Stomach (tissue), 9 donors: Measurements from ENCODE around the gene WNT3A. TPM values are rescaled to one million over a fixed set of nuclear protein-coding genes. Genes with fewer than 3 reads are reported as not detected.
A peak's percentile ranks its signal among the peaks of the same experiment; 100 is the strongest.

Source experiments
- DNase-seq, 2 donors: peaks; one replicate each; pipeline versions ENCODE4 v3.0.0 to v3.0.0-alpha.2; 2013 to 2019
- H3K27ac ChIP-seq, 5 donors: fragments of 200-600 bp in 4 of 5; sonication (generic) in 4 of 5; one replicate each; pipeline ENCODE4 v1.5.1; 2013 to 2019; ENCODE audit warnings: mild to moderate bottlenecking in 1 of 5, moderate library complexity in 1 of 5
- H3K27me3 ChIP-seq, 3 donors: fragments of 200-600 bp; sonication (generic); one replicate each; pipeline ENCODE4 v1.5.1; 2017 to 2019; ENCODE audit warnings: mixed run types in 1 of 3
- H3K36me3 ChIP-seq, 4 donors: fragments of 200-600 bp; sonication (generic); 1 replicate in 3 of 4; 2 replicates in 1 of 4; pipeline ENCODE4 v1.5.1; 2016 to 2019
- H3K4me1 ChIP-seq, 4 donors: fragments of 200-600 bp; sonication (generic); one replicate each; pipeline ENCODE4 v1.5.1; 2016 to 2019
- H3K4me3 ChIP-seq, 4 donors: fragments of 200-600 bp; sonication (generic) in 3 of 4; one replicate each; pipeline ENCODE4 v1.5.1; 2016 to 2019; ENCODE audit warnings: mild to moderate bottlenecking in 1 of 4
- H3K9me3 ChIP-seq, 4 donors: fragments of 200-600 bp; sonication (generic); one replicate each; pipeline ENCODE4 v1.5.1; 2016 to 2019
- EP300 ChIP-seq: sonication (generic); formaldehyde crosslinking; IDR thresholded peaks from one replicate; pipeline ENCODE4 v1.6.1; 2017; ENCODE audit warnings: antibody characterized with exemption
- POLR2A ChIP-seq, 4 donors: fragments of 450-650 bp; IDR thresholded peaks; one replicate each; pipeline ENCODE4 v1.6.1; 2016; ENCODE audit warnings: antibody characterized with exemption in 4 of 4, control low read depth in 2 of 4, mild to moderate bottlenecking in 1 of 4, moderate library complexity in 1 of 4
- POLR2AphosphoS5 ChIP-seq, 3 donors: sonication (generic); formaldehyde crosslinking; IDR thresholded peaks; one replicate each; pipeline ENCODE4 v1.6.1; 2016; ENCODE audit warnings: antibody characterized with exemption in 3 of 3
- WGBS, 5 donors: extraction: QIAGEN DNeasy Blood & Tissue Kit in 3 of 5; methylation state at CpG; one replicate each; pipeline versions ENCODE4 v1.1.5 to v1.1.7; 2013 to 2018; 5-methylcytosine and 5-hydroxymethylcytosine counted together
- intact Hi-C: fragments of 100-400 bp; cut with DNase I; formaldehyde crosslinking; loops from one replicate; pipeline ENCODE4 v1.15.1; 2023; ENCODE audit warnings: low total_unique reads
- polyA plus RNA-seq, 3 donors: library from polyadenylated mRNA; stranded (reverse); fragments of 200-250 nt; gene quantifications; one replicate each; pipeline ENCODE4 v1.2.3, GENCODE V29; 2013
- total RNA-seq, 5 donors: library from RNA; depleted of rRNA; stranded (reverse); fragments of >200 nt; gene quantifications; one replicate each; pipeline versions ENCODE4 v1.1.0 to v1.2.3, GENCODE V29; 2014 to 2016
- TF ChIP-seq, protein P1 (sequence below), 7 experiments: fragments of 450-650 bp in 4 of 7; fragments of 200-600 bp in 3 of 7; sonication (generic) in 3 of 7; IDR thresholded peaks; one replicate each; pipeline ENCODE4 v1.5.1; 2016 to 2019; ENCODE audit warnings: antibody characterized with exemption in 7 of 7, control low read depth in 2 of 7, mild to moderate bottlenecking in 1 of 7
- donor health status: healthy with polysubstance abuse.
- donor health status: Bipolar disorder and iron deficiency.
- donor health status: healthy.

Gene WNT3A
- total and polyA plus RNA-seq, 8 donors, result 0.31 to 0.90 TPM; not detected in 6

DNA sequence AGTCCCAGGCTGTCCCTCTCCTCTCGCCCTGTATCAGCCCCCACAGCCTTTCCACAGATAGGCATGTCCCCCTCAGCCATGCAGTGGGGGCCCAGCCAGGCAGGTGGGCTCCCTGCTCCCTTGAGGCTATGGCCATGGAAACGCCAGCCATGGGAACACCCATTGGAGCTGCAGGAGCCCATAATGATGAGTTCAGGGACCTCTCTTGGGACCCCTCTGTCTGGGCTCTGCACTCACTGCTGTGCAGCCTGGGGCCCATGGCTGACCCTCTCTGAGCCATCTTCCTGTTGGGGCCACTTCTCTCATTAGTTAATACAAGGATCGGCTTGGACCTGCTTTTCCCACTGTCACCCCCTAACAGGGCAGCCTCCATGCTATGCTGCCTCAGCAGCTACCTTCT, 33.2 kb downstream of the WNT3A start:
- H3K4me3 ChIP-seq, result no peak overlapping the region
- peak in 1 of 2 donors; percentile 9 for DNase-seq
- no peak overlapping the region for H3K27ac ChIP-seq
- WGBS, 5 donors, result 73 to 87% (median 77%) methylated on average over 1 to 3 of the region's 3 CpGs
- TF ChIP-seq EP300 (no peak), POLR2AphosphoS5 (IDR thresholded peaks at IDR 0.05) (no peak)
- no peaks in the 10 kb centered on the region for H3K9me3 ChIP-seq
- peaks cover 0 to 63% (median 36%) of the 10 kb centered on the region in 3 donors for H3K27me3 ChIP-seq
- no peaks in the 10 kb centered on the region for H3K36me3 ChIP-seq
- intact Hi-C loops, result no loop called here
- peaks cover 12 to 25% (median 15%) of the 10 kb centered on the region in 4 donors for H3K4me1 ChIP-seq

DNA sequence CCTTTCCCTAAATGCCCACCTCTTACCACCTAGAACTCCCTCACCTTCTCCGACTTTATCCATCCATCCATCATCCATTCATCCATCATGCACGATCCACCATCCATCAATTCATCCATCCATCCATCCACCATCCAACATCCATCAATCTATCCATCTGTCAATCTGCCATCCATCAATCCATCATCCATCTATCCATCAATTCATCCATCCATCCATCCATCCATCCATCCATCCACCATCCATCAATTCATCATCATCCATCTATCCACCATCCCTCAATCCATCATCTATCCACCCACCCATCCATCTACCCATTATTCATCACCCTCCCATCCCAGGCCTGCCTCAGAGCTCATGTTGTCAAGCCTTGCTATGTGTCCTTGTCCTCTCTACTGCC, 34.5 kb downstream of the WNT3A start:
- no peak for DNase-seq
- intact Hi-C loops, result no loop called here
- no peaks in the 10 kb centered on the region for H3K9me3 ChIP-seq
- no peak overlapping the region for H3K4me3 ChIP-seq
- peaks cover 0 to 51% (median 36%) of the 10 kb centered on the region in 3 donors for H3K27me3 ChIP-seq
- WGBS, 5 donors, result 58 to 91% (median 81%) methylated on average over 2 of the region's 2 CpGs
- no peak overlapping the region for H3K27ac ChIP-seq
- H3K4me1 ChIP-seq, result peaks cover 12 to 36% (median 21%) of the 10 kb centered on the region in 4 donors
- no peaks in the 10 kb centered on the region for H3K36me3 ChIP-seq
- no peak for TF ChIP-seq POLR2AphosphoS5 (IDR thresholded peaks at IDR 0.05)
- TF ChIP-seq POLR2A (IDR thresholded peaks at IDR 0.05), result no peak
- TF ChIP-seq, protein P1, sequence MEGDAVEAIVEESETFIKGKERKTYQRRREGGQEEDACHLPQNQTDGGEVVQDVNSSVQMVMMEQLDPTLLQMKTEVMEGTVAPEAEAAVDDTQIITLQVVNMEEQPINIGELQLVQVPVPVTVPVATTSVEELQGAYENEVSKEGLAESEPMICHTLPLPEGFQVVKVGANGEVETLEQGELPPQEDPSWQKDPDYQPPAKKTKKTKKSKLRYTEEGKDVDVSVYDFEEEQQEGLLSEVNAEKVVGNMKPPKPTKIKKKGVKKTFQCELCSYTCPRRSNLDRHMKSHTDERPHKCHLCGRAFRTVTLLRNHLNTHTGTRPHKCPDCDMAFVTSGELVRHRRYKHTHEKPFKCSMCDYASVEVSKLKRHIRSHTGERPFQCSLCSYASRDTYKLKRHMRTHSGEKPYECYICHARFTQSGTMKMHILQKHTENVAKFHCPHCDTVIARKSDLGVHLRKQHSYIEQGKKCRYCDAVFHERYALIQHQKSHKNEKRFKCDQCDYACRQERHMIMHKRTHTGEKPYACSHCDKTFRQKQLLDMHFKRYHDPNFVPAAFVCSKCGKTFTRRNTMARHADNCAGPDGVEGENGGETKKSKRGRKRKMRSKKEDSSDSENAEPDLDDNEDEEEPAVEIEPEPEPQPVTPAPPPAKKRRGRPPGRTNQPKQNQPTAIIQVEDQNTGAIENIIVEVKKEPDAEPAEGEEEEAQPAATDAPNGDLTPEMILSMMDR (IDR thresholded peaks at IDR 0.05), result no peak
- TF ChIP-seq EP300, result no peak

DNA sequence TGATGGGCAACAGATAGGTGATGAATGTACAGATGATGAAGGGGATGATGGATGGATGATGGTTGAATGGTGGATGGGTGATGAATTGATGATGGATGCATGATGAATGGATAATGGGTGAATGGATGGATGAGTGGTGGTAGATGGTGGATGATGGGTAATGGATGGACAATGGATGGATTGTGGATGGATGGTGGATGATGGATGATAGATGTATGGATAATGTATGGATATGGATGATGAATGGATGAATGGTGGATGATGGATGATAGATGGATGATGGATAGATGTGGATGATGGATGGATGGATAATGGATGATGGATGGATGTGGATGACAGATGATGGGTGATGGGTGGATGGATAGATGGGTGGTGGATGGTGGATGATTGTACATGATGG, 35.7 kb downstream of the WNT3A start:
- no peak for DNase-seq
- intact Hi-C loops, result no loop called here
- H3K9me3 ChIP-seq, result no peaks in the 10 kb centered on the region
- no peak for TF ChIP-seq POLR2A (IDR thresholded peaks at IDR 0.05)
- TF ChIP-seq, protein P1 (IDR thresholded peaks at IDR 0.05), result no peak
- TF ChIP-seq POLR2AphosphoS5 (IDR thresholded peaks at IDR 0.05), result no peak
- no peak for TF ChIP-seq EP300
- H3K4me3 ChIP-seq, result no peak overlapping the region
- no peak overlapping the region for H3K27ac ChIP-seq
- no peaks in the 10 kb centered on the region for H3K36me3 ChIP-seq
- H3K4me1 ChIP-seq, result peaks cover 8 to 33% (median 17%) of the 10 kb centered on the region in 4 donors
- H3K27me3 ChIP-seq, result peaks cover 0 to 39% (median 24%) of the 10 kb centered on the region in 3 donors

DNA sequence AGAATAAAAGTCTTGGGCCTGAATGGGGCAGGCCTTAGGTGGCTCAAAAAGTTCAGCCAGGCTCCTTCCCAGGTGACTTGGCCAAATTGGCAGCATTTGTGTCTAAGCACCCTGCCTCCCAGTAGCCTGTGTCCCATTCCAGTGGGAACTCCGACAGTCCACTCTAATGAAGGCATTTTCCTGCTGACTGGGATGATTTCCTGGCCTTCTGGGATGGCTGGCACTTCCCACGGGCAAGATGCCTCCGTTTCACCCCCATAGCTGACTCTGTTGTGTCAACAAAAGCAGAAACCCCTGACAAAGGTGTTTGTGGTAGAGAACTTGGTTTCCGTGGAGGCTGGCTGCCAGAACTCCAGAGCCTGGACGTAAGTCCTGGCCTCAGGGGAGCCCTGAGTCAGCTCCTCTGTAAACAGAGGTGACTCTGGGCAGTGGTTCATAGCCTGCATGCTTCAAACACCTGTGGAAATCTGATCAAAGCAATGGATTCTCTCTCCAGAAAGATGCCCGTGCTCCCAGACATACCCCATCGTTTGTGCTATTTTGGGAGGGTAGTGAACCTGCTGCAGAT, 36.6 kb downstream of the WNT3A start:
- TF ChIP-seq, protein P1 (IDR thresholded peaks at IDR 0.05), result no peak
- no peak for TF ChIP-seq POLR2A (IDR thresholded peaks at IDR 0.05)
- TF ChIP-seq POLR2AphosphoS5 (IDR thresholded peaks at IDR 0.05), result no peak
- no peak for TF ChIP-seq EP300
- H3K36me3 ChIP-seq, result no peaks in the 10 kb centered on the region
- no peaks in the 10 kb centered on the region for H3K9me3 ChIP-seq
- DNase-seq, result peak in 1 of 2 donors; percentile 39
- no peak overlapping the region for H3K27ac ChIP-seq
- no peak overlapping the region for H3K4me3 ChIP-seq
- intact Hi-C loops, result no loop called here
- WGBS, 5 donors, result 31 to 52% (median 38%) methylated on average over 7 of the region's 7 CpGs
- H3K4me1 ChIP-seq, result peaks cover 0 to 25% (median 9%) of the 10 kb centered on the region in 4 donors
- H3K27me3 ChIP-seq, result peaks cover 0 to 31% (median 15%) of the 10 kb centered on the region in 3 donors

DNA sequence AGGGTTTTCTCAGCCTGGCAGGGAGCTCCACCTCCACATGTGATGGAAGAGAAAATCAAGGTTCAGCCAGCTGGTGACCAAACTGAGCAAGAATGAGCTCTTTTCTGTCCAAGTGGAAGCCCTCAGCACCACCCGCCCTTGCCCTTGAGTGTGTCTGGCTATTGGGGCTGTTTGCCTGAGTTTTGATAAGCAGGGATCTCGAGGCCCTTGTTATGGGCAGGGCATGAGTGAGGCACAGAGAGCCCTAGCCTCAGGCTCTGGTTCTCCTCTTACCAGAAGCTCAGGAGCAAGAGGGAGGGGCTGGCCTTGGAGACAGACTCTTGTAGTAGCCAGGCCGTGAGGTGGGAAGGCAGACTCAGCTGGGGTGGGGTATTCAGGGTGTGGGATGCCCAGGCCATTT, 38.2 kb downstream of the WNT3A start:
- Histone ChIP-seq H3K4me3 (no peak overlapping the region), H3K4me1 (peaks cover 0 to 25% (median 9%) of the 10 kb centered on the region in 4 donors), H3K27ac (peak overlapping the region in 1 of 5 donors; percentile 1), H3K36me3 (no peaks in the 10 kb centered on the region), H3K9me3 (no peaks in the 10 kb centered on the region), H3K27me3 (peaks cover 0 to 22% (median 0%) of the 10 kb centered on the region in 3 donors)
- no peak for TF ChIP-seq EP300
- no peak for TF ChIP-seq POLR2A (IDR thresholded peaks at IDR 0.05)
- TF ChIP-seq, protein P1 (IDR thresholded peaks at IDR 0.05), result no peak
- TF ChIP-seq POLR2AphosphoS5 (IDR thresholded peaks at IDR 0.05), result no peak
- no peak for DNase-seq
- WGBS, 5 donors, result 33 to 55% (median 43%) methylated on average over 3 of the region's 3 CpGs; no CpG with 5 or more reads in 1 of the 5 donors
- intact Hi-C loops, result no loop called here
